Activated CD8-positive, alpha-beta memory T cell treated with anti-CD3 and anti-CD28 coated beads, Interleukin-2, amount 50 U/mL, for 4 hours (primary cell): ENCODE measurements around the gene RBBP7.

ENCODE experiments used
- DNase-seq: peaks from one replicate; pipeline ENCODE4 v3.0.0-alpha.2; 2020

RBBP7 gene

GRCh38 chrX:16825264-16826035 is 44.7 kb downstream of the RBBP7 start:
- DNase-seq = no peak

GRCh38 chrX:16822723-16823122 is 47.4 kb downstream of the RBBP7 start:
- no peak for DNase-seq

- DNase-seq = no peak
Measured at GRCh38 chrX:16819634-16820033, 50.5 kb downstream of the RBBP7 start.

GRCh38 chrX:16814597-16814996 is 55.6 kb downstream of the RBBP7 start:
- DNase-seq = no peak

- no peak for DNase-seq
Measured at GRCh38 chrX:16807976-16808542, 62.1 kb downstream of the RBBP7 start.

GRCh38 chrX:16807548-16807947 is 62.6 kb downstream of the RBBP7 start:
- DNase-seq = no peak

GRCh38 chrX:16804923-16805464 is 65.2 kb downstream of the RBBP7 start:
- no peak for DNase-seq

GRCh38 chrX:16797841-16798240 is 72.3 kb downstream of the RBBP7 start:
- DNase-seq = no peak

- DNase-seq = no peak
Measured at GRCh38 chrX:16797358-16797757, 72.8 kb downstream of the RBBP7 start.

GRCh38 chrX:16796298-16796697 is 73.9 kb downstream of the RBBP7 start:
- DNase-seq = no peak
